Fibroblast of skin of scalp (primary cell): ENCODE data around the gene DLG2.
"Not testable (repeated sequence)": the region's sequence is repeated elsewhere in the genome, so short reads cannot be mapped to it uniquely, and the experiment has no call there.

ENCODE experiments used
- DNase-seq: peaks from one replicate; pipeline ENCODE4 v3.0.0-alpha.2; 2013

DLG2 gene

GRCh38 chr11:84333221-84333620 is 1293.9 kb downstream of the DLG2 start:
- DNase-seq, result no peak

GRCh38 chr11:84322211-84322610 is 1304.9 kb downstream of the DLG2 start:
- no peak for DNase-seq

GRCh38 chr11:84319863-84320262 is 1307.3 kb downstream of the DLG2 start:
- DNase-seq, result no peak

- peak; percentile 20 for DNase-seq
Observed at GRCh38 chr11:84316866-84317555, 1310.1 kb downstream of the DLG2 start.

DNA sequence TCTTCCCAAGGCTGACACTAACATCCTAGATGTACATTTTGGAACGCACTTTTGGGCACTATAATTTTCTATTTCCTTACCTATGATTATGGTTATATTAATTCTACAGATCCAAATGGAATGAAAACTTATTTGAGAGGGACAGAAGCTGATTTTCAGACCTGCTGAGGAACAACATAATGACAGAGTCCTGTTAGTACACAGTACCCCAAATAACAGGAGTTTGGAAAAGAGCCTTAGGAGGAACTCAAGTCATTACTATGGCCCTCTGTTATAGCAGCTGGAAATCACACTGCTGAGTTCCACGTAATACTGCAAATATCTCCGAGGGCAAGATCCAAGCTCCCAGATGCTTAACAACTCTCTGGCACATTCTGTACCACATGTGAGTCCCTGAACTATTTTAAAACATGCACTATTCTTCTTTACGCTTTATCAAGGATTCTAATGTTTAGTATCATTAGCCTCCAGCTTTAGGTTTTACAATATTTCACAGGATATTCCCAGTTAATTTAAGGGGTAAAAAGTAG is 1313.2 kb downstream of the DLG2 start:
- DNase-seq, result no peak

DNA sequence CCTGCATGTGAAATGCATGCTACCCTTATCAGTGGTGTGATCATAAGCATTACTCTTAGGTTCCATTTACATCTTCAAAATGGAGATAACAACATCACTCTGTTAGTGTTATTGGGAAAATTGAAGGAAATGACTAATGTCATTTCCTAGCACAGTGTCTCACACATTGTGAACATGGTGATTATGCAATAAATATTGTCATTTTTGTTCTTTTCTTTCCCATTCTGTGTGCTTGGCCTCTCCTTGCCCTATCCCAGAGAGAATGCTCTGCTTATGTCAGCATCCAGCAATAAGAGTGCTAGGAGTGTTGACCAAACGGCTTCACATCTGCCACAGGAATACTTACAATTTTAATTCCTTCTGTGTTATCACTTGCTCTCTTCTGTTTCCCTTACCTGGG is 1316.9 kb downstream of the DLG2 start:
- DNase-seq, result no peak

DNA sequence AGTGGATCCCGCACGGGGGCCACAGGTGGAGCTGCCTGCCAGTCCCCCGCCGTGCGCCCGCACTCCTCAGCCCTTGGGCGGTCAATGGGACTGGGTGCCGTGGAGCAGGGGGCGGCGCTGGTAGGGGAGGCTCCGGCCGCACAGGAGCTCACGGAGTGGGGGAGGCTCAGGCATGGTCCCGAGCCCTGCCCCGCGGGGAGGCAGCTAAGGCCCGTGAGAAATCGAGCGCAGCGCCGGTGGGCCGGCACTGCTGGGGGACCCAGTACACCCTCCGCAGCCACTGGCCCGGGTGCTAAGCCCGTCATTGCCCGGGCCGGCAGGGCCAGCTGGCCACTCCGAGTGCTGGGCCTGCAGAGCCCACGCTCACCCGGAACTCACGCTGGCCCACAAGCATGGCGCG is 1318.7 kb downstream of the DLG2 start:
- not testable (repeated sequence) for DNase-seq

- DNase-seq, result no peak
Observed at GRCh38 chr11:84300092-84300491, 1327.1 kb downstream of the DLG2 start.

GRCh38 chr11:84297570-84297969 is 1329.6 kb downstream of the DLG2 start:
- no peak for DNase-seq

DNA sequence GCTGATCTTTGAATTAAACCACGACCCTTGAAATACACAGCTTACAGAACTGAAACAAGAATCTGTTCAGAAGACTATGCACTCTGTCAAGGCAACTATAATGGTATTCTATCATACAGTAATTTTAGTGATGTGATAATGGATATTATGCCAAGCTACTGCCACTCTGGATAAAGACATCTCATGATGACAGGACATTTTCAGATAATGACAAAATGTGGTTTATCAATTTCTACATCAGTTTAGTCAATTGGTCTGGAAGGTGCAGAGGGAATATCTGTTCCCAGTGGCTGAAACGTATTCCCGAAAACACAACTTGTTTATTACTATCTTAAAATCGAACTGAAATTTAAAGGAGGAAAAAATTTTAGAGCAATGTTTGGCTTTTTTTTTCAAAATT is 1331.3 kb downstream of the DLG2 start:
- DNase-seq, result no peak

GRCh38 chr11:84292955-84293354 is 1334.2 kb downstream of the DLG2 start:
- no peak for DNase-seq

DNA sequence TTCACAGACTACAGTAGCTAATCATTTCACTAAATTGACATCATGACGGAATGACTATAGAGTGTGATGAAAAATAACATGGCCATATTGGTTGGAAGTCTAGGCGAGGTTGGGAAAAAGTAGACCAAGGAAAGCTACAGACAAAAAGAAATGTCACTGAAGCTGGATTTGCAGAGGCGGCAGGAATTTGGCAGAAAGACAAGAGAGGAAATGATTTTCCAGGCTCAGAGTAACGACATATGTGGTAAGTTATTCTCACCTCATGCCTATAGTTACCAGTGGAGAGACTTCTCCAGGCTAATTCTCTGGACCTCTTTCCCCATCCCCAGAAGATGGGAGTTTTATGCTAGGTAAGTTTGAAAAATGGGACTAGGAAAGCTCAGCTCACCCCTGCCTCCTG is 1335.1 kb downstream of the DLG2 start:
- peak; percentile 31 for DNase-seq

DNA sequence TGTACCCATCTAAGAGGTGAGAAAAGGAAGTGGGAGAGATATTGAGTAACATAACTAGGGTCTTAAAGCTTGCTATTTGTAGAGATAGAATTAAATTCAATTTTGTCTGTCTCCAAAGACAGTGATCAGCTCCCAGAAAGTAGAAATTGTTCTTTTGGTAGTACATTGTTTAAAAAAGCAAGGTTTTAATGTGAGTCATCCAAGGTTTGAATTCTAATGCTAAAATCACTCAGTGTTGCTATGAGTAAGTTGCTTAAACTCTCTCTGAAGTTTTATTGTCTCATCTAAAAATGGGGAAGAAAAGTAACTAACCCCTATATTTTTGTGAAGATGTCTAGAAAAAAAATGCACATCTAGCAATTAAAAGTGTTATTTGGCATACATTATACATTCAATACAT is 1336.5 kb downstream of the DLG2 start:
- peak; percentile 18 for DNase-seq

DNA sequence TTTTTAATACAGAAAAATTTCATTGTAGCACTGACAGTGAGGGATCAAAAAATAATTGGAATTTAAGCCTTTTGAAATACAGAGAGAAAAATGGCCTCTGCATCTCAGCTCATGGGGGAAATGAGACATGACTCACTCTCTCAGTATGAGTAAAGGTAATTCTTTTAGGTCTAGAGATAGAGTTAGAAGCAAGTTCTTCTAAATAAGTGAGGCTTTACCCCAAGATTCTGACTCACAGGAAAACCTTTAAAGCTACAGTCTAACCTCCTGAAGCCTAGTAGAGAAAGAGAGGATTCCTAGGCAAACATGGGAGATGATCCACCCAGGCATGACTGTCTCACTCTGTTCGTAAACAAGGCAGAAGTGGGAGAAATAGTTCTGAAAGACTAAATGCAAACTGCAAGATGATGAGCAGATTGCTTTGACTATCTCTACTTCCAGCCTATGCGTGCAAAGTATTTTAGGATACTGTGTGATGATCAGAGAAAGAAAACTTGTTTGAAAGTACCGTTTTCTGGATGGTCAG is 1337.7 kb downstream of the DLG2 start:
- peak; percentile 49 for DNase-seq

DNA sequence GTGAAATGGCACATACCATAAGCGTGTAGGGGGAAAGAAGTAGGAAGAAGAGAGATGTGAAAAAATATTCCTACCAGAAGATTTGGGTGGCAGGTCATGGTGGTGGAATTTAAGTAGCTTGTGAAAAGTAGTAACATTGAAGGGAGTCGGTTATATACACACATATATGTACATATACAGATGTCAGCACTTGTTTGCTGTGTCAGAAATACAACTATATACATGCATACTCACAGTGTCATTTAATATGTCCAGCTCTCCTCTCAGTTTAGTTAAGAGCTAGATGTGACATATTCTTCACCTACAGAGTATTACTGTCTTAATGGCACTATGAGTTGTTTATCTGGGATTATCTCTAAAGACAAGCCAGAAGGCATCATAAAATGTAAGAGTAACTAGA is 1353.6 kb downstream of the DLG2 start:
- DNase-seq, result no peak

DNA sequence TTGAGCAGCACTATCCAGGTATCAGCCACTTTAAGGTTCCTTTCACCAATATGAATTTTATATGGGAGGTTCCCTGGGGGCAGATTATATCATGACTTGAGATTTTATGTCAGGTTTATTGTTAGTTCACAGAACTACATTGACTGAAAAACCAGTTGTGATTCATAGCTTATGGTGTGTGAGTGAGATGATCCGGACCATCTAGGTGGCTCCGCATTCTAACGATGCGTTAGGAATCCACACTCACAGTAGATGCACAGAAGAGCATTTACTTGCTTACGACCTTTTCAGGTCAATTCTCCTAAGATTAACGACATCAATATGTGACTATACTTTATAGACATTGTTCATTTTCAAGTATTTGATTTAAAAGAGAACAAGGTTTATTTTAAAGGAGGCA is 1356.7 kb downstream of the DLG2 start:
- no peak for DNase-seq

DNA sequence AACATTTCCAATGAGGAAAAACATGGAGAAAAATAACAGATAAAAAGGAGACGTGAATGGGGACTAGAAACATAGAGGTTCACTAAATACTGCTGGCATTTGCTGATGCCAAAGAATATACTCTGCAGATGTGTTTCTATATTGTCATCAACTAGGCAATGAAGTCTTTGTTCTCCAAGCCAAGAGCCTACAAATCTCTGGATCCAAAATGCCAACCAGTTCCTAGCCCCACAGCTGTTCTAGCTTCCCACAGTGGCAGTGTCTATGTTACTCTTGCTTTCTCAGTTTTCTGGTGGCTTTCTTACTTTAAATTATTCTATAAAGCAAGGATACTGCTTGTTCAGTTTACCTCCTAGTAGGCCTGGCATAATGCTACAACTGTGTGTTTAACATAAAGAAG is 1363.1 kb downstream of the DLG2 start:
- no peak for DNase-seq

DNA sequence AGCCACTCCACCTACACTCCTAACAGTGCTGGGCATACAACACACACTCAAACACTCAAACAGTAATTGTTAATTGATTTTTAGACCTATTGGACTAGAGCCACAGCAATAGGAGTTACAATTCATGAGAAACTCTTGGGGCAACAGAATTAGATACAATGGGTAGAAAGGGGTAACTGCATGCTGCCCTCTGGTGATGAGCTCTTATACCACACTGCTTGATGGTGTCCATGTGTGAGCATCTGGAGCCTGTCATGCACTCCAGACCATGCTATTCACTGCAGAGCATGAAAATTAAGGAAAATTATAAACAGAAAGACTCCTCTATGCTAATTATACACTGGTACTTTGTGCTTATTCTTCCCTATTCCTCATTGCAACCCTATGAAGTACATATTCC is 1365.4 kb downstream of the DLG2 start:
- DNase-seq, result no peak

DNA sequence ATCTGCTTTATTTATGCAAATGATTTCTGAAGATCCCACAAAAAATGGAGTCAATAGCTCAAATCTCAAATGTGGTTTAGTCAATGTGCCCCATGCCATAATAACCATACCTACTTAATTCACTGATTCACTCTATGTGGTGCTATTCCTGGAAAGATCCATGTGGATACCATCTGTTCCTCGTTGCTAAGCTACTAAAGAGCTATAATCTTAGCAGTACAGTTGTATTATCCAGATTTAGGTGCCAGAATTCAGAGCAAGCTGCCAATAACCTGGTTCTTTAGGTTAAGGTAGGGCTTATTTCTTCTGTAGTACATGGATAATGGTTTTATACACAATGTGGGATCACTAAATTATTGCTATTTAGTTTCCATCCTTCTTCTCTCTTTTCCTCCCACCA is 1366.3 kb downstream of the DLG2 start:
- DNase-seq, result no peak

- DNase-seq, result no peak
Observed at GRCh38 chr11:84256618-84257017, 1370.5 kb downstream of the DLG2 start.

DNA sequence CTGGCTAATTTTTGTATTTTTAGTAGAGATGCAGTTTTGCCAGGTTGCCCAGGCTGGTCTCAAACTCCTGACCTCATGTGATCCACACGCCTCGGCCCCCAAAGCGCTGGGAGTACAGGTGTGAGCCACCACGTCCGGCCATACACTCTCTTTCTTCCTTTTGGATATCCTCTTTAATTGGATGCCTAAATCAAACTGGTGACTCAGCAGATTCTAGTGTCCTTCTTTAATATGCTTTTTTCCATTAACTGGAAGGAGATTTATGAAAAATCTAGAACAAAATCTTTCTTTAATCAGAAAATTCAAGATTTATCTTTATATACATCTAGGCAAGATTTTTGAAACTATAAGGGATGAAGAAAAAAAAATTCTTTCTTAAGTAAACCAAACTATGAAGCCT is 1371.7 kb downstream of the DLG2 start:
- no peak for DNase-seq

- no peak for DNase-seq
Observed at GRCh38 chr11:84250834-84251613, 1376.1 kb downstream of the DLG2 start.

- no peak for DNase-seq
Observed at GRCh38 chr11:84249344-84250135, 1377.6 kb downstream of the DLG2 start.
